Endothelial cell (in vitro differentiated cells): ENCODE data around the gene HYAL1. TPM values are rescaled to one million over a fixed set of nuclear protein-coding genes. Genes with fewer than 3 reads are reported as not detected.
A peak's percentile ranks its signal among the peaks of the same experiment; 100 is the strongest.

Source experiments
- DNase-seq: peaks from one replicate; pipeline ENCODE4 v3.0.0; 2021; ENCODE audit warnings: low spot score
- H3K27ac Mint-ChIP-seq: one replicate; pipeline ENCODE4 v1.8.0; 2021; ENCODE audit warnings: mixed read lengths, inconsistent platforms; ENCODE audit not compliant: unreplicated experiment
- H3K27me3 Mint-ChIP-seq: one replicate; pipeline ENCODE4 v1.8.0; 2021; ENCODE audit warnings: mild to moderate bottlenecking, moderate library complexity, mixed read lengths, inconsistent platforms; ENCODE audit not compliant: unreplicated experiment
- H3K36me3 Mint-ChIP-seq: one replicate; pipeline ENCODE4 v1.8.0; 2021; ENCODE audit warnings: mild to moderate bottlenecking, low read depth, mixed read lengths, inconsistent platforms; ENCODE audit not compliant: unreplicated experiment
- H3K4me1 Mint-ChIP-seq: one replicate; pipeline ENCODE4 v1.8.0; 2021; ENCODE audit warnings: mild to moderate bottlenecking, mixed read lengths, inconsistent platforms; ENCODE audit not compliant: unreplicated experiment
- H3K4me3 Mint-ChIP-seq: one replicate; pipeline ENCODE4 v1.8.0; 2021; ENCODE audit warnings: mild to moderate bottlenecking, mixed read lengths, inconsistent platforms; ENCODE audit not compliant: unreplicated experiment
- H3K9me3 Mint-ChIP-seq: one replicate; pipeline ENCODE4 v1.8.0; 2021; ENCODE audit warnings: mixed read lengths, inconsistent platforms; ENCODE audit not compliant: unreplicated experiment
- CTCF ChIP-seq: fragments of 200-600 bp; sonication (generic); IDR thresholded peaks from one replicate; pipeline ENCODE4 v1.5.0; 2021; ENCODE audit warnings: antibody characterized with exemption; ENCODE audit not compliant: unreplicated experiment
- total RNA-seq: library from RNA; stranded (reverse); fragmentation: NEBNext Ultra II Directional; extraction: Animal tissue kit (Norgen Biotek cat#: 25700); gene quantifications from one replicate; pipeline ENCODE4 v1.2.1, GENCODE V29; 2021; ENCODE audit not compliant: unreplicated experiment

The HYAL1 gene
- total RNA-seq, 1 donor from 2014 or later = 1.6 TPM

- peak overlapping the region; percentile 94 for H3K27ac Mint-ChIP-seq
- peaks cover 31% of the 10 kb centered on the region for H3K27me3 Mint-ChIP-seq
These were observed 43.1 kb downstream of the HYAL1 start for GRCh38 chr3:50260027-50260941.

GRCh38 chr3:50259432-50260026, 43.8 kb downstream of the HYAL1 start:
- Mint-ChIP-seq H3K27me3 (peaks cover 28% of the 10 kb centered on the region), H3K36me3 (peaks cover 11% of the 10 kb centered on the region), H3K4me3 (peak overlapping the region; percentile 81), H3K9me3 (no peaks in the 10 kb centered on the region), H3K27ac (peak overlapping the region; percentile 94), H3K4me1 (peaks cover 17% of the 10 kb centered on the region)
- TF ChIP-seq CTCF = no peak
- no peak for DNase-seq

More at GRCh38 chr3:50260027-50260941, 43.1 kb downstream of the HYAL1 start:
- Mint-ChIP-seq H3K4me3 (no peak overlapping the region), H3K4me1 (peaks cover 13% of the 10 kb centered on the region), H3K36me3 (peaks cover 11% of the 10 kb centered on the region), H3K9me3 (no peaks in the 10 kb centered on the region)
- peak; percentile 98 for DNase-seq
- peak; percentile 100 for TF ChIP-seq CTCF

GRCh38 chr3:50258979-50259378, 44.4 kb downstream of the HYAL1 start:
- peak overlapping the region; percentile 94 for H3K27ac Mint-ChIP-seq
- peak; percentile 27 for TF ChIP-seq CTCF
- peaks cover 21% of the 10 kb centered on the region for H3K4me1 Mint-ChIP-seq
- no peak for DNase-seq
- no peaks in the 10 kb centered on the region for H3K9me3 Mint-ChIP-seq
- peaks cover 11% of the 10 kb centered on the region for H3K36me3 Mint-ChIP-seq
- H3K4me3 Mint-ChIP-seq = no peak overlapping the region
- H3K27me3 Mint-ChIP-seq = peaks cover 25% of the 10 kb centered on the region

GRCh38 chr3:50258029-50258680, 45.2 kb downstream of the HYAL1 start:
- H3K4me1 Mint-ChIP-seq = peaks cover 29% of the 10 kb centered on the region
- H3K9me3 Mint-ChIP-seq = no peaks in the 10 kb centered on the region
- no peak overlapping the region for H3K4me3 Mint-ChIP-seq
- no peak for TF ChIP-seq CTCF
- no peak for DNase-seq
- H3K27me3 Mint-ChIP-seq = peaks cover 23% of the 10 kb centered on the region
- H3K36me3 Mint-ChIP-seq = peaks cover 19% of the 10 kb centered on the region
- peak overlapping the region; percentile 94 for H3K27ac Mint-ChIP-seq
